RPMI7951 (cell line): ENCODE results near the gene NPAS1. TPM values are rescaled to one million over a fixed set of nuclear protein-coding genes. Genes with fewer than 3 reads are reported as not detected.
"Not testable (repeated sequence)": the region's sequence is repeated elsewhere in the genome, so short reads cannot be mapped to it uniquely, and the experiment has no call there.

Experiments
- DNase-seq: peaks from one replicate; pipeline ENCODE4 v3.0.0-alpha.2; 2012; ENCODE audit warnings: low read depth
- total RNA-seq: library from RNA; depleted of rRNA; stranded (reverse); fragments of >200 nt; shearing (Covaris generic); gene quantifications from 2 replicates; pipeline ENCODE4 v1.2.3, GENCODE V29; 2014; rRNA removed

The NPAS1 gene
- total RNA-seq, 1 experiment from 2014 or later = not detected

- DNase-seq = not testable (repeated sequence)
These were observed 58.7 kb downstream of the NPAS1 start for GRCh38 chr19:47078351-47078750.

GRCh38 chr19:47081095-47081494 lies 61.5 kb downstream of the NPAS1 start:
- DNase-seq = no peak

- DNase-seq = no peak
These were observed 62.9 kb downstream of the NPAS1 start for GRCh38 chr19:47082493-47082892.

GRCh38 chr19:47084879-47085439 lies 65.3 kb downstream of the NPAS1 start:
- no peak for DNase-seq

GRCh38 chr19:47086280-47086679 lies 66.6 kb downstream of the NPAS1 start:
- DNase-seq = no peak

- no peak for DNase-seq
These were observed 70.2 kb downstream of the NPAS1 start for GRCh38 chr19:47089767-47090350.

- no peak for DNase-seq
These were observed 73.6 kb downstream of the NPAS1 start for GRCh38 chr19:47093254-47093653.

GRCh38 chr19:47093841-47094240 lies 74.2 kb downstream of the NPAS1 start:
- DNase-seq = no peak

GRCh38 chr19:47094557-47095475 lies 75.2 kb downstream of the NPAS1 start:
- DNase-seq = peak; percentile 37

Other genes starting within 250 kb of the NPAS1 start
- 117 and 127 TPM in 2 replicates for gene SLC1A5, start 231.2 kb upstream of the NPAS1 start, total RNA-seq
- 447 and 606 TPM in 2 replicates for gene AP2S1, start 169.0 kb upstream of the NPAS1 start, total RNA-seq
- gene ARHGAP35, start 158.8 kb upstream of the NPAS1 start, total RNA-seq = 24.0 and 25.2 TPM in 2 replicates
- gene TMEM160, start 28.8 kb downstream of the NPAS1 start, total RNA-seq = 49.0 and 61.2 TPM in 2 replicates
- 6.7 and 7.4 TPM in 2 replicates for gene ZC3H4, start 93.9 kb downstream of the NPAS1 start, total RNA-seq
- gene SAE1, start 111.0 kb downstream of the NPAS1 start, total RNA-seq = 251 and 272 TPM in 2 replicates
- gene BBC3, start 211.4 kb downstream of the NPAS1 start, total RNA-seq = 1.8 and 2.2 TPM in 2 replicates
- 3.2 and 6.5 TPM in 2 replicates for gene CCDC9, start 236.7 kb downstream of the NPAS1 start, total RNA-seq